Measurements from ENCODE around the gene PABPC4L.

The PABPC4L gene

DNA sequence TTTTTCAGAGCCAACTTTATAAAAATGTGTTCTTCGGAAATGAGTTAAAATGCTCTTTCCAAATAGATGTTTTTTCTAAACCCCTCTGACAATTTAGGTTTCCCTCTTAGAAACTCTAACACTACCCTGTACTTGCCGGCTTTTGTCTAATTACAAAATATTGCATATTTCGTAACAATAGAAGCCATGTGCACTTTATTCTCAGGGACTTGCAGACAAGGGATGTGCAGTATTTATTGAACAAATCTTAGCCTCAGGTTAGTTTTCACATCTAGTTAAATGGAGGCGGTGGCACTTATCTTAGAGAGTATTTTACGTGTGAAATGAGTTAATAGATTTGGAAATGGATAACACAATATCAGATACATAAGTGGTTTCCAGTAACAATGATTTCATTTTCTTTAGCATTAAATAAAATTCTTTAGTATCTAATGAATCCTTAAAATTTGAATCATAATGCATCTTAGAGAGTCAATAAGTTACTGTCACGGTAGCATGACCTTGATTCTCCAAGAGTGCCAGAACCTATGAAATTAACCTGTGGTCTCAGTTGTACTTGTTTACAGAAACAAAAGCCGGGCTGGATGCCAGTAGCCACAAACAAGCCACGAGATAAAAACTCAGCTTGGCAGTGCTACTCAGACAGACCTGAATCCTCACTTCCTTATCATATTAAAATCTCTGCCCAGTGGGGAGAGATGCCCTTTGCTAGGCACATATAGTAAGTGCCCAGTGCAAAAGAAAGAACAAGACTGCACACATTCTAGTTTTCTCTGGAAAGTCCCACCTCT is 772 bp upstream of the PABPC4L start:
- TF ChIP-seq, protein P1, sequence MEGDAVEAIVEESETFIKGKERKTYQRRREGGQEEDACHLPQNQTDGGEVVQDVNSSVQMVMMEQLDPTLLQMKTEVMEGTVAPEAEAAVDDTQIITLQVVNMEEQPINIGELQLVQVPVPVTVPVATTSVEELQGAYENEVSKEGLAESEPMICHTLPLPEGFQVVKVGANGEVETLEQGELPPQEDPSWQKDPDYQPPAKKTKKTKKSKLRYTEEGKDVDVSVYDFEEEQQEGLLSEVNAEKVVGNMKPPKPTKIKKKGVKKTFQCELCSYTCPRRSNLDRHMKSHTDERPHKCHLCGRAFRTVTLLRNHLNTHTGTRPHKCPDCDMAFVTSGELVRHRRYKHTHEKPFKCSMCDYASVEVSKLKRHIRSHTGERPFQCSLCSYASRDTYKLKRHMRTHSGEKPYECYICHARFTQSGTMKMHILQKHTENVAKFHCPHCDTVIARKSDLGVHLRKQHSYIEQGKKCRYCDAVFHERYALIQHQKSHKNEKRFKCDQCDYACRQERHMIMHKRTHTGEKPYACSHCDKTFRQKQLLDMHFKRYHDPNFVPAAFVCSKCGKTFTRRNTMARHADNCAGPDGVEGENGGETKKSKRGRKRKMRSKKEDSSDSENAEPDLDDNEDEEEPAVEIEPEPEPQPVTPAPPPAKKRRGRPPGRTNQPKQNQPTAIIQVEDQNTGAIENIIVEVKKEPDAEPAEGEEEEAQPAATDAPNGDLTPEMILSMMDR (IDR thresholded peaks at IDR 0.05) = no peak
- Histone ChIP-seq H3K27ac (no peak overlapping the region), H3K4me3 (peak overlapping the region; percentile 79)
- no peak for DNase-seq (ENCODE audit: low spot score)

DNA sequence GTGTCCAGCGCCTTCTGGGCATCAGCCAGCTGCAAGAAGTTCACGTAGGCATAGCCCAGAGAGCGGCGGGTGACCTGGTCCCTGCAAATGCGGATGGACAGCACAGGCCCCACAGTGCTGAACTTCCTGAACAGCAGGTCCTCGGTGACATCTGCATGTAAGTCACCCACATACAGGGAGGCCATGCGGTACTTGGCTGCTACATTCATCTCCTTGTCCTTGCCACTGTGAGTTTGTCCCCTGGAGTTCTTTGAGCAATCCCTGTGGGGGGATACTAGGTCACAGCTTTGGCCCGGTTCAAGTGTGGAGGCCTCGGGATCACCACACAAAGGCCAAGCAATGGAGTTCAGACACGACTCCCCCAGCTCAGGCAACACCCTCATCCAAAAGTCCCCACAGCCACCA is 776 bp downstream of the PABPC4L start:
- Histone ChIP-seq H3K27ac (peak overlapping the region; percentile 48 to 74), H3K4me3 (peak overlapping the region; percentile 79)
- no peak for DNase-seq (ENCODE audit: low spot score)
- TF ChIP-seq, protein P1 (IDR thresholded peaks at IDR 0.05) = no peak

DNA sequence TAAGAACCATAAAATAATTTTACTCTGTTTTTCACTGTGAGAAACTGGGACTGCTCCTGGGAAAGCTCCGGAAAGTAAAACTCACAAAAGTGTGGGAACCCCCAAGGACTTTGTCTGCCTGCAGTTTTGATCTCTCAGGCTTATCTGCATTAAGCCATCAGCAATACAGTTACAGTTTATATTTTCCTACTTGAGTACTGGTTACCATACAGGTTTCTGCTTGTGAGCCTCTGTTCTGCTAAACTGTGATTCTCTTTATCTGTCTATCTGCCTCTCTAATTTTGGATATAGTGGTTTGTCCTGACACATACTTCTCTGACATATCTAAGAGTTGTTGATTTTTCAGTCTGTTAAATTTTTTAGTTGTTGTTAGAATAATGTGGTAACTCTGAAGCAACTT is 11.6 kb downstream of the PABPC4L start:
- Histone ChIP-seq H3K4me3 (no peak overlapping the region), H3K27ac (no peak overlapping the region)
- no peak for DNase-seq (ENCODE audit: low spot score)
- TF ChIP-seq, protein P1 (IDR thresholded peaks at IDR 0.05) = no peak

DNA sequence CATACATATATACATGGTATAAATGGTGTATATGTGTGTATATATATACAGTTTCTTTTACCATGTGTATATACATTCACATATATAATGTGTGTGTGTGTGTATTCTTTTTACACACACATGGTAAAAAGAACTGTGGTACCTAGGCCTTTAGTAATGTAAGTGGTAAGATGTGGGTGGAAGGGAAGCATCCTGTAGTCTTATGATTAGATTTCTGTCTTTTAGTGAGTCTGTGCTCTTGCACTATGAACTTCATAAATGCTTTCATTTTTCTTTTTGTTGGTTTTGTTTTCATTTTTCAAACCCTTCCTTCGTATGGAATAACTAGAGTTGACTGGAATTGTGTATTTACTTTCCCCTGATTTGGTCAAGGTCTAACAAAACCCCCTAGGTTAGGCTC is 12.1 kb downstream of the PABPC4L start:
- DNase-seq (ENCODE audit: low spot score) = no peak
- TF ChIP-seq, protein P1 (IDR thresholded peaks at IDR 0.05) = no peak
- Histone ChIP-seq H3K27ac (no peak overlapping the region), H3K4me3 (no peak overlapping the region)

DNA sequence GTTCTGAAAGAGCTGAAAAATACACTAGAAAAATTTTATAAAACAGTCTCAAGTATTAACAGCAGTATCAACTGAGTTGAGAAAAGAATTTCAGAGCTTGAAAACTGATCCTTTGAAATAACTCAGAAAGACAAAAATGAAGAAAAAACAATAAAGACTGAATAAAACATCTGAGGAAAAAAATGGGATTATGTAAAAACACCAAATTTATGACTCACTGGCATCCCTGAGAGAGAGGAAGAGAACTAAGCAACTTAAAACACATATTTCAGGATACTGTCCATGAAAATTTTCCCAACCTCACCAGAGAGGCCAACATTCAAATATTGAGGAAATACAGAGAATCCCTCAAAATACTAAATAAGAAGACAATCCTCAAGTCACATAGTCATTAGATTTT is 22.9 kb downstream of the PABPC4L start:
- H3K27ac ChIP-seq = no peak overlapping the region
- DNase-seq (ENCODE audit: low spot score) = no peak
- H3K4me3 ChIP-seq = no peak overlapping the region
- TF ChIP-seq, protein P1 (IDR thresholded peaks at IDR 0.05) = no peak

DNA sequence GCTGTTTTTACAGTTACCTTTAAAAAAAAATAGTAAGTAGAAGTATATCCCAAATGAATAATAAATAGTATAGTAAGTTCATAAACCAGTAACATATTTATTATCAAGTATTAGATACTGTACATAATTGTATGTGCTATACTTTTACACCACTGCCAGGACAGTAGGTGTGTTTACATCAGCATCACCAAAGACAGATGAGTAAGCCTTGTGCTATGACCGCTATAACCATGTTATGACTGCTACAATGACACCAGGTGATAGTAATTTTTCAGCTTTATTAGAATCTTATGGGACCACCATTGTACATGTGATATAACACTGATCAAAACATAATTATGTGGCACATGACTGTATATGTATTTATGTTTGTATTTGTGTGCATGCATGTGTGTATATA is 27.3 kb downstream of the PABPC4L start:
- no peak overlapping the region for H3K27ac ChIP-seq
- TF ChIP-seq, protein P1 (IDR thresholded peaks at IDR 0.05) = no peak
- no peak for DNase-seq (ENCODE audit: low spot score)
- H3K4me3 ChIP-seq = no peak overlapping the region

DNA sequence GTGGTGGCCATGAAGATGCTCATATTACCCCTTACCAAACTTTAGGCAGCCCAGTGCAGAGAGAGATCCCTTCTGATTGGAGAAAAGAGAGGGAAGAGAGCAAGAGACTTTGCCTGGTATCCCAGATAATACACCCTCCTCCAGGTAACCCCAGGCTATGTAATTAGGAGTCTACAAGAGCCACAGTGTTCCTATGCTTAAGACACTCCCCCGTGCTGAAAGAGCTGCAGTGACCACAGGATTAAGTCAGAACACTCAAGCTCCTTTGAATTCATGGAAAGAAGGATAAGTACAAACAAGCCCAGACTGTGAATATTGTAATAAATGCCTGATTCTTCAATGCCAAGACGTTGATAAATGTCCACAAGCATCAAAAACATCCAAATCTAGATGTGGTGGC is 41.4 kb downstream of the PABPC4L start:
- DNase-seq (ENCODE audit: low spot score) = no peak
- Histone ChIP-seq H3K27ac (no peak overlapping the region), H3K4me3 (no peak overlapping the region)
- TF ChIP-seq, protein P1 (IDR thresholded peaks at IDR 0.05) = no peak
